Transverse colon (tissue), 4 donors: ENCODE results near the gene MAP3K7. TPM values are rescaled to one million over a fixed set of nuclear protein-coding genes. Genes with fewer than 3 reads are reported as not detected.

Experiments used
- DNase-seq: peaks from one replicate; pipeline ENCODE4 v3.0.0-alpha.2; 2019
- H3K27ac ChIP-seq, 4 donors: fragments of 200-600 bp; sonication (generic); 2 replicates each; pipeline ENCODE4 v1.5.1; 2016 to 2018; ENCODE audit warnings: inconsistent platforms in 4 of 4
- H3K27me3 ChIP-seq: fragments of 200-600 bp; sonication (generic); 2 replicates; pipeline ENCODE4 v1.5.1; 2017; ENCODE audit warnings: inconsistent platforms
- H3K36me3 ChIP-seq, 4 donors: fragments of 200-600 bp; sonication (generic); 2 replicates each; pipeline ENCODE4 v1.5.1; 2017 to 2019; ENCODE audit warnings: inconsistent platforms in 4 of 4
- H3K4me1 ChIP-seq, 4 donors: fragments of 200-600 bp; sonication (generic); 2 replicates each; pipeline ENCODE4 v1.5.1; 2017 to 2020; ENCODE audit warnings: inconsistent platforms in 4 of 4
- H3K4me3 ChIP-seq, 4 donors: fragments of 200-600 bp; sonication (generic); 1 replicate in 1 of 4; 2 replicates in 3 of 4; pipeline versions ENCODE4 v1.5.1 to v1.6.1; 2017 to 2019; ENCODE audit warnings: inconsistent platforms in 4 of 4
- H3K9me3 ChIP-seq, 2 donors: fragments of 200-600 bp; sonication (generic); 2 replicates each; pipeline ENCODE4 v1.5.1; 2017 to 2019; ENCODE audit warnings: inconsistent platforms in 2 of 2
- EP300 ChIP-seq: sonication (generic); formaldehyde crosslinking; IDR thresholded peaks from one replicate; pipeline ENCODE4 v1.6.1; 2017; ENCODE audit warnings: antibody characterized with exemption, low read depth
- POLR2A ChIP-seq: fragments of 450-650 bp; IDR thresholded peaks from one replicate; pipeline ENCODE4 v1.6.1; 2016; ENCODE audit warnings: antibody characterized with exemption, mild to moderate bottlenecking, moderate library complexity
- POLR2AphosphoS5 ChIP-seq, 3 donors: sonication (generic); formaldehyde crosslinking; IDR thresholded peaks; one replicate each; pipeline ENCODE4 v1.6.1; 2016; ENCODE audit warnings: antibody characterized with exemption in 3 of 3
- WGBS, 2 donors: methylation state at CpG; one replicate each; pipeline ENCODE4 v1.1.5; 2018; ENCODE audit warnings: low coverage in 1 of 2; 5-methylcytosine and 5-hydroxymethylcytosine counted together
- in situ Hi-C, 4 donors: fragments of 200-750 bp; cut with MboI; loops; one replicate each; pipeline versions ENCODE4 v1.15.0 to v1.15.1; 2017; ENCODE audit warnings: low sequenced_read_pairs in 3 of 4, low pct_ligation_motif_present in 1 of 4, low pct_unique_long_range_greater_than_20kb in 1 of 4
- intact Hi-C: fragments of 100-400 bp; cut with DNase I; formaldehyde crosslinking; loops from one replicate; pipeline ENCODE4 v1.15.1; 2023; ENCODE audit warnings: low total_unique reads
- total RNA-seq, 4 donors: library from RNA; depleted of rRNA; stranded (reverse); fragments of >200 nt; gene quantifications; one replicate each; pipeline ENCODE4 v1.1.0, GENCODE V29; 2016
- TF ChIP-seq, protein P1 (sequence below), 5 experiments: fragments of 200-600 bp in 3 of 5; fragments of 450-650 bp in 2 of 5; sonication (generic) in 3 of 5; IDR thresholded peaks; 1 replicate in 2 of 5; 2 replicates in 3 of 5; pipeline ENCODE4 v1.5.1; 2016 to 2017; ENCODE audit warnings: antibody characterized with exemption in 5 of 5, inconsistent platforms in 3 of 5, mild to moderate bottlenecking in 2 of 5, moderate library complexity in 1 of 5

The MAP3K7 gene
- total RNA-seq, 4 donors from 2014 or later = 19.3 to 37.6 (median 28.5) TPM

DNA sequence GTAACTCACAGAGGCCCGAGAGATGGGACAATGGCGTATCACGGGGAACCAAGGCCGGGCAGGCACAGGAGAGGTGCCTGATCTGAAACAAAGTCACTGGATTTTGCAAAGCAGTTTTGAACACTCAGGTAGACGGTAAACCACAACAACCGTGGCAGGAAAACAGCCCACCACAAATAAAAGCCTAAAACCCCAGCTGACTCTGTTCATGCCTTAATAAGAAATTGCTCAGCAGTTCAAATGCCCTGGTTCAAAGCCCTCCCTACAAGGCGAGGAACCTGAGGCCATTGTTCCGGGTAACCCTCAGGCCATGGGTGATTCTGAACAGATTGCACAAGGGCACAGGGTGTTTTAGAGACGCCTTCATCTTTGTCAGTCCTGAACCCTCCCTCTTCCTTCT is 114.2 kb downstream of the MAP3K7 start:
- Histone ChIP-seq H3K36me3 (no peaks in the 10 kb centered on the region), H3K27ac (no peak overlapping the region), H3K4me1 (no peaks in the 10 kb centered on the region), H3K9me3 (no peaks in the 10 kb centered on the region), H3K4me3 (no peak overlapping the region), H3K27me3 (no peaks in the 10 kb centered on the region)
- intact Hi-C loops (no loop called here), in situ Hi-C loops (loop anchor here in 1 of 4 donors (10.0 kb wide), 1 partner anchor 168 kb away; no protein-coding TSS in a partner anchor)
- TF ChIP-seq POLR2A = no peak
- no peak for DNase-seq
- 61 to 78% methylated on average over 5 to 9 of the region's 9 CpGs for WGBS, 2 donors

DNA sequence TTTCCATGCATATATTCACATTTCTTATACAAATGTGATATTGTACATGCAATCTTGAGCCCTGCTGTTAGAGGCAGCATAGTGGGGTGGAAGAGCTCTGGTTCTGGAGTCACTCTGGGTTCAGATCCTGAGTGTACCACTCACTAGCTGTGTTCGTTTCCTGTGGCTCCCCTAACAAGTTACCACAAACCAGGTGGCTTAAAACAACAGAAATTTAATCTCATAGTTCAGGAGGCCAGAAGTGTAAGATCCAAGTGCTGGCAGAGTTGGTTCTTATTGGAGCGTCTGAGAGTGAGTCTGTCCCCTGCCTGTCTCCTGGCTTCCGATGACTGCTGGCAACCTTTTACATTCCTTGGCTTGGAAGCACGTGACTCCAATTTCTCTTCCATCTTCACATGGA is 115.6 kb downstream of the MAP3K7 start:
- no peaks in the 10 kb centered on the region for H3K27me3 ChIP-seq
- H3K4me1 ChIP-seq = no peaks in the 10 kb centered on the region
- in situ Hi-C loops (loop anchor here in 1 of 4 donors (10.0 kb wide), 1 partner anchor 166 kb away; no protein-coding TSS in a partner anchor), intact Hi-C loops (no loop called here)
- 60 to 63% methylated on average over 2 to 4 of the region's 4 CpGs for WGBS, 2 donors
- H3K36me3 ChIP-seq = no peaks in the 10 kb centered on the region
- no peak overlapping the region for H3K4me3 ChIP-seq
- H3K27ac ChIP-seq = no peak overlapping the region
- TF ChIP-seq EP300 (no peak), POLR2A (no peak), POLR2AphosphoS5 (IDR thresholded peaks at IDR 0.05) (no peak)
- TF ChIP-seq, protein P1, sequence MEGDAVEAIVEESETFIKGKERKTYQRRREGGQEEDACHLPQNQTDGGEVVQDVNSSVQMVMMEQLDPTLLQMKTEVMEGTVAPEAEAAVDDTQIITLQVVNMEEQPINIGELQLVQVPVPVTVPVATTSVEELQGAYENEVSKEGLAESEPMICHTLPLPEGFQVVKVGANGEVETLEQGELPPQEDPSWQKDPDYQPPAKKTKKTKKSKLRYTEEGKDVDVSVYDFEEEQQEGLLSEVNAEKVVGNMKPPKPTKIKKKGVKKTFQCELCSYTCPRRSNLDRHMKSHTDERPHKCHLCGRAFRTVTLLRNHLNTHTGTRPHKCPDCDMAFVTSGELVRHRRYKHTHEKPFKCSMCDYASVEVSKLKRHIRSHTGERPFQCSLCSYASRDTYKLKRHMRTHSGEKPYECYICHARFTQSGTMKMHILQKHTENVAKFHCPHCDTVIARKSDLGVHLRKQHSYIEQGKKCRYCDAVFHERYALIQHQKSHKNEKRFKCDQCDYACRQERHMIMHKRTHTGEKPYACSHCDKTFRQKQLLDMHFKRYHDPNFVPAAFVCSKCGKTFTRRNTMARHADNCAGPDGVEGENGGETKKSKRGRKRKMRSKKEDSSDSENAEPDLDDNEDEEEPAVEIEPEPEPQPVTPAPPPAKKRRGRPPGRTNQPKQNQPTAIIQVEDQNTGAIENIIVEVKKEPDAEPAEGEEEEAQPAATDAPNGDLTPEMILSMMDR (IDR thresholded peaks at IDR 0.05) = no peak
- no peak for DNase-seq
- H3K9me3 ChIP-seq = no peaks in the 10 kb centered on the region

GRCh38 chr6:90469906-90470305 is 117.0 kb downstream of the MAP3K7 start:
- H3K27me3 ChIP-seq = no peaks in the 10 kb centered on the region
- no peak overlapping the region for H3K27ac ChIP-seq
- intact Hi-C loops = no loop called here
- in situ Hi-C loops = loop anchor here in 1 of 4 donors (10.0 kb wide), 1 partner anchor 165 kb away; no protein-coding TSS in a partner anchor
- H3K4me1 ChIP-seq = no peaks in the 10 kb centered on the region
- WGBS, 2 donors = 88% methylated on average over 2 of the region's 2 CpGs
- no peaks in the 10 kb centered on the region for H3K9me3 ChIP-seq
- no peak for DNase-seq
- H3K36me3 ChIP-seq = no peaks in the 10 kb centered on the region
- H3K4me3 ChIP-seq = no peak overlapping the region
- TF ChIP-seq EP300 (no peak), POLR2AphosphoS5 (IDR thresholded peaks at IDR 0.05) (no peak), POLR2A (no peak)
- TF ChIP-seq, protein P1 (IDR thresholded peaks at IDR 0.05) = no peak

GRCh38 chr6:90468859-90469258 is 118.0 kb downstream of the MAP3K7 start:
- TF ChIP-seq POLR2A (no peak), POLR2AphosphoS5 (IDR thresholded peaks at IDR 0.05) (no peak), EP300 (no peak)
- TF ChIP-seq, protein P1 (IDR thresholded peaks at IDR 0.05) = no peak
- intact Hi-C loops (no loop called here), in situ Hi-C loops (no loop called here)
- no peaks in the 10 kb centered on the region for H3K4me1 ChIP-seq
- no peaks in the 10 kb centered on the region for H3K27me3 ChIP-seq
- no peaks in the 10 kb centered on the region for H3K36me3 ChIP-seq
- 80 to 81% methylated on average over 1 of the region's 1 CpG for WGBS, 2 donors
- no peak for DNase-seq
- H3K9me3 ChIP-seq = no peaks in the 10 kb centered on the region
- H3K4me3 ChIP-seq = no peak overlapping the region
- H3K27ac ChIP-seq = no peak overlapping the region

GRCh38 chr6:90468080-90468479 is 118.8 kb downstream of the MAP3K7 start:
- intact Hi-C loops = no loop called here
- no peak overlapping the region for H3K27ac ChIP-seq
- no peaks in the 10 kb centered on the region for H3K36me3 ChIP-seq
- TF ChIP-seq POLR2A = no peak
- no peak for TF ChIP-seq POLR2AphosphoS5 (IDR thresholded peaks at IDR 0.05)
- no peak for TF ChIP-seq EP300
- whole genome bisulfite sequencing, 2 donors = 73 to 81% methylated on average over 1 to 7 of the region's 7 CpGs
- in situ Hi-C loops = no loop called here
- no peak overlapping the region for H3K4me3 ChIP-seq
- DNase-seq = no peak
- no peaks in the 10 kb centered on the region for H3K4me1 ChIP-seq
- H3K9me3 ChIP-seq = no peaks in the 10 kb centered on the region
- no peaks in the 10 kb centered on the region for H3K27me3 ChIP-seq
